GM18858 (cell line): ENCODE measurements around the gene SHFL.

Experiments
- ATAC-seq: cut with Tn5 transposase; IDR thresholded peaks from one replicate; pipeline ENCODE4 v1.9.1; 2021; ENCODE audit not compliant: unreplicated experiment

SHFL gene

GRCh38 chr19:10087296-10088061 lies 1.4 kb downstream of the SHFL start:
- ATAC-seq = no peak

DNA sequence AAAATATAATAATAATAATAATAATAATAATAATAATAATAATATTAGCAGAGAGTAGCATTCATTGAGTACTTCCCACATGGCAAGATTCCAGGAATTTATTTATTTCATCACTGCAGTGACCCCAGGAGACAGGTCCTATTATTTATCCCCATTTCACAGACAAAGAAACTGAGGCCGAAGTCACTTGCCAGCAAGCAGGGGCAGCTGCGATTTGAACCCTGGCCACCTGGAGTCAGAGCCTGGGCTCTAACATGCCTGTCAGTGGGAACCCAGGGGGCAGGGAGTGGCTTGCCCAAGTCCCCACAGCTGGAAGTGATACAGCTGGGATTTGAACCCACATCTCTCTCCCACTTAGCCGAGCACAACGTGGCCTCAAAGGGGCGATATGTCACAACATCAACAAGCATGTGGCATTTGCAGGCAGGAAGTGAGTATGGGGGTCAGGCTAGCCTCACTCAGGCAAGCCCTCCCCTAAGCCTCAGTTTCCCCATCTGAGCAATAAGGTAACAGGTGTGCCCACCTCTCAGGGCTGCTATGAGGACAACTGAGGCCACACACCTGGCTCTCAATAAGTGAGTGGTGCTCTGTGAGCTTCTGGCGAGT lies 2.9 kb downstream of the SHFL start:
- ATAC-seq = no peak

- no peak for ATAC-seq
These were observed 3.8 kb downstream of the SHFL start for GRCh38 chr19:10089801-10090375.

DNA sequence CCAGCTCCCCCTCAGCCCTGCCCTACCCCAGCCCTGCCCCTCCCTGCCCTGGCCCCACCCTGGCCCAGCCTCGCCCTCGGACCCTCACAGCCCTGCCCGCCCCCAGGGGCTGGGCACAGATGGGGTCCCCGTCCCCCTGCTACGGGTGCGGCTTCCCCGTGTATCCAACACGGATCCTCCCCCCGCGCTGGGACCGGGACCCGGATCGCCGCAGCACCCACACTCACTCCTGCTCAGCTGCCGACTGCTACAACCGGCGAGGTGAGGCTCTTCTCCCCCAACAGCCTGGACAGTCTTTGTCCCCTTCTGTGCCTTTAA lies 5.2 kb downstream of the SHFL start:
- no peak for ATAC-seq

DNA sequence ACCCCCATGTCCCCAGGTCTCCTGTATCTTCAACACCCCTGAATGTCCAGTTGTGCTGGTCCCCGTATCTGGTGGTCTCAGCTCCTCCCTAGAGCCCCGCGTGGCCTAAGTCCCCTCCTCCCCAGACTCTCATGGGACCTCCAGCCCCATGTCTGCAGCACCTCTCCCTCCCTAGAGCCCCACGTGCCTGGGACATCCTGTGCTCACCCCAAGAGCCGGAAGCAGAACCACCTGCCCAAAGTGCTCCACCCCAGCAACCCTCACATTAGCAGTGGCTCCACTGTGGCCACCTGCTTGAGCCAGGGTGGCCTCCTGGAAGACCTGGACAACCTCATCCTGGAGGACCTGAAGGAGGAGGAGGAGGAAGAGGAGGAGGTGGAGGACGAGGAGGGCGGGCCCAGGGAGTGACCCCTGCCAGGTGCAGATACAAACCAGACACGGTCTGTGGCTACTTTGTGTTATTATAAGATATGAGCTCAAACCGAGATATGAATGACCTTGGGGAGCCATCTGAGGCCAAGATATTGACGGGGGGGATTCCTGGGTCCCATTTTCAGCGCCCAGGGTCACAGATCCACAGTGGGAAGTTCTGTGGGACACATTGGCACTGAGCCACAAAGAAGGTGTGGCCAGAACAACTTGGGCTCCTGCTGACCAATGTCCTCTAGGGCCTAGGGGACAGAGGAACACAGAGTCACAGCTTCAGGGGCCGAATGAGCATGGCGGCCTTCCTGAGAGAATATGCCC lies 6.0 kb downstream of the SHFL start:
- ATAC-seq = no peak

- ATAC-seq = no peak
These were observed 6.7 kb downstream of the SHFL start for GRCh38 chr19:10092648-10093294.

- ATAC-seq = no peak
These were observed 7.4 kb downstream of the SHFL start for GRCh38 chr19:10093295-10094186.

DNA sequence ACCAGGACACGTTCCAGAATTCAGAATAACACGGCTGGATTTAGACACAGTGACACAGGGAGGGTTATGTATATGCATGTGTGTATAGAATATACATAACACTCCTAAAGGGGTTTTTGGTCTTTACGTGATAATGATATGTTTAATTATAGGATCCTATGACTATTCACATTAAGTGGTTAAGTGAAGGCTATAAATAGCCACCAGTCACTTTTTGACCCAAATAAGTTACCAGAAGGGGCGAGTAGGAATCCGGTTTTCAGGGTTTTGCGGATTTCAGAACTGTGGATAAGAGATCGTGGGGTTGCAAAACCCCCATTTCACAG lies 9.5 kb downstream of the SHFL start:
- no peak for ATAC-seq

DNA sequence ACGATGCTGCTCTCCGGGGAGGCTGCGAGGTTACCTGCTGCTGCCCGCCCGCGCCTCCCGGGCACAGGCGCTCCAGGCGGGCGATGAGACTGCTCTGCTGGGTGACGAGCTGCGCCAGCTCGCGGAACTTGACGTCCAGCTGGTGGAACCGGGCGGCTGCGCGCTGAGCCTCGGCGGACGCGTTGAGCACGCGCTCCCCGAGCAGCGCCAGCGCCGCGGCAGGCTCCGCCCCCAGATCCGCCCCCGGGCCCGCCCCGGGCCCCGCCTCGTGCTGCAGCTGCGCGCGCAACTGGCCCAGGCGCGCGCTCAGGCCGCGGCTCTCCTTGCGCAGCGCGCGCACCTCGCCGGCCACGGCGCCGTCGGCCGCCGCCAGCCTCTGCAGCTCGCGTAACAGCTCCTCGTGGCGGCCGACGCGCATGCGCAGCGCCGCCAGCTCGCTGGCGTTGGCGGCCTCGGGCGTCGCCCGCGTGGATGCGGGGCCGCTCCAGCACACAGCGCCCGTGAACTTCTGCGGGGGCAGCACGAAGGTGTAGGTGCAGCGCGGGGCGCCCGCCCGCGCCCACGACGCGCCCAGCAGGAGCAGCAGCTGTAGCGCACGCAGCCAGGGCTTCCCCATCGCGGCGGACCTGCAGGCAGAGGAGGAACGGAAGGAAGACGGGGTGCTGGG lies 10.0 kb downstream of the SHFL start:
- ATAC-seq = peak; percentile 49

GRCh38 chr19:10096615-10096963 lies 10.5 kb downstream of the SHFL start:
- ATAC-seq = no peak

- ATAC-seq = no peak
These were observed 14.2 kb downstream of the SHFL start for GRCh38 chr19:10100163-10100785.

GRCh38 chr19:10102787-10103236 lies 16.7 kb downstream of the SHFL start:
- no peak for ATAC-seq

DNA sequence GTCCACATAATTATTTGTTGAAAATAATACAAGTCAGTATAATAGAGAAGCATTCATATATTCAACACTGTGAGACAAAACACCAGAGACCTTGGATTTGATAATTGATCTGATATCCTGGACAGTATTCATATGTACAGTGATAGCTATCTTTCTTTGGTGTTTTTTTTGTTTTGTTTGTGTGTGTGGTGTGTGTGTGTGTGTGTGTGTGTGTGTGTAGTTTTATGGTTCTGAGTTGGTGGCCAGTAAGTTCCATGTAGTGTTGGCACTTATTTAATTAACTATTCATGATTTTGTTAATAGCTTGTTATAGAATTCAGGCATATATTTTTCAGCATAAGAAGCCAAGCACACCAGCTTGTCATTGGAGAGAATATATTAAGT lies 18.0 kb downstream of the SHFL start:
- ATAC-seq = no peak

DNA sequence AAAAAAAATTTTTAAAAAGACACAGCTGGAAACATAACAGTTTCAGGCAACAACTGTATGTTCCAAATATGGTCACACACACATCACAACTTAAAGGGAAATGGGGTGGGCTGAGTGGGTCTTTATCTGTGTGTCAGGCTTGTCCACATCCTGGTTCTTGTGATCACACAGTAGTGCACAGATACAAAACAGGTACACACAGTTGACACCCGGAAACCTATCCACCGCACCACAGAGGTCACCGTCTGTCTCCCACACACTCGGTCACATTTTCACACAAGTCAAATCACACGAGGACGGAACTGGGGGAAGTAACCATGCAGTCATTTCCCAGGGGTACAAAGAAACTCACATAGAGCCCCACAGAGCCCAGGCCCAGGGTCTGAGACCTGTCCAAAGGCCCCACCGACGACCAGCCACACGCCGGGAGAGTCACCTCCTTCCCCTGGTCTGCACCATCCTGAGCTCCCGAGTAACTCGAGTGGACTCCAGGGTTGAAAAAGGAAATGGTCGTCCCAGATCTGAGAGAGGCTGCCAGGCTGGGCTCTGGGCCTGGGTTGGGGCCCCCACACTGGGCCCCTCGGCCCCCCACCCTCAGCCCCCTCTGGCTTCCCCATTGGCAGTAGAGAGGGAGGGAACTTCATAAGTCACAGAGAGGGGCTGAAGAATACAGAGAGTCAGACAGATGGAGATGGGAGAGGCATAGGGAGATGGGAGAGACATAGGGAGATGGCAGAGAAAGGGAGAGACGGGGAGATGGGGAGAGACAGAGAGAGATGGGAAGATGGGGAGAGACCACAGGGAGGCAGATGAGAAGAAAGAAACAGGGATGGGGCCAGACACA lies 18.8 kb downstream of the SHFL start:
- peak; percentile 33 for ATAC-seq

DNA sequence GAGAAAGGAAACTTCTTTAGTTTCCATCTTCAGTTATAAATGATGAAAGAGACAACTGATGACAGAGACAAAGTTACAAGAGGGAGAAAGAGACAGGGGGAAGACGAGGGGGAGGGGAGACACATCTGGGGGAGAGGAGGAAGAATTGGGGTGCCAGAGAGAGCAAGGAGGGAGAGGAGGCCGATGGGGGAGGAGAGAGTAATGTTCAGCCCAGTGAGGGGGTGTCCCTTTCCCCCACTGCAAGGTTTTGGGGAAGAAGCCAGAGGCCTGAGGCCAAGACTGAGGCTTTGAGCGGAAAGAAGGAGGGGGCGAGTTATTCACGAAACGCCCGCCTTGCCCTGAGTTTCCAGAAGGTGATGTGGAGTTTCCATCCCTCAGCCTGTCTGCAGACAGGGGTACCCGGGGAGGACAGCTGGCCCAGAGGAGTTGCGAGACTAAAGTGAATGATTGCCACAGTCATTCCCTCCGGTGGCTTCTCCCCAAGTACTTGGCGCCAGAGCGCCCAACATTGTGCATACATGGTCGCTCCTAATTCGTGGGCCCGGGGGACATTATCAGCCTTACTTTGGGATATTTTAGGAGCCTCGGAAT lies 19.5 kb downstream of the SHFL start:
- no peak for ATAC-seq

DNA sequence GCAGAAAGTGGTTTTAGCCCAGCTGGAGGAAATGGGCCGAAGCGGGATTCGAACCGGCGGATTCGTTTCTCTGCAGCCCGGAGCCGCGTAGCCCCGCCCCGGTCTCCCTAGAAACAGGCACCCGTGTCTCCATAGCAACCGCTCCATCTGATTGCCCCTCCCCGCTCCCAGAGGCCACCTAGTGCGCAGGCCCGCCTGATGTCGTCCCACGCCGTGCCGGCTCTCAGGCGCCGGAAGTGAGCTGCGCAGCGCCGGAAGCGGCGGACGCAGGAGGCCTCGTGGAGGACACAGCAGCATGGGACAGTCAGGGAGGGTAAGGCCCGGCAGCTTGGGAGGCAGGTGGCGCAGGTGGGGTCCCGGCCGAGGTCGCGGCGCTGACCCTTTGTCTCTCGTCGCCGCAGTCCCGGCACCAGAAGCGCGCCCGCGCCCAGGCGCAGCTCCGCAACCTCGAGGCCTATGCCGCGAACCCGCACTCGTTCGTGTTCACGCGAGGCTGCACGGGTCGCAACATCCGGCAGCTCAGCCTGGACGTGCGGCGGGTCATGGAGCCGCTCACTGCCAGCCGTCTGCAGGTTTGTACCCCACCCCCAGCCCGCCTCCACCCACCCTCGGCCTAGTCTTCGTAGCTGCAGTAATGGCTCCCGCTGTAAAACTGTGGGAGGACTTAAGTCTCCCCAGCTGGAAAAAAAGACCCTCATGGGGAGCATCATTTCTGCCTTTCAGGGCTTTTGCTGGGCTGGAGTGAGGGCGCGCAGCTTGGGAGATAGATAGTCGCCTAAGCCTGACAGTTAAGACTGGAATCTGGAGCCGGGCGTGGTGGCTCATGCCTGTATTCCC lies 20.2 kb downstream of the SHFL start, which contains the start of gene PPAN:
Gene PPAN, plus strand, starts transcription at position 263 of the 837 bp plus-strand sequence. Its CDS starts 33 bp downstream, at position 296.
- peak; percentile 46 for ATAC-seq

DNA sequence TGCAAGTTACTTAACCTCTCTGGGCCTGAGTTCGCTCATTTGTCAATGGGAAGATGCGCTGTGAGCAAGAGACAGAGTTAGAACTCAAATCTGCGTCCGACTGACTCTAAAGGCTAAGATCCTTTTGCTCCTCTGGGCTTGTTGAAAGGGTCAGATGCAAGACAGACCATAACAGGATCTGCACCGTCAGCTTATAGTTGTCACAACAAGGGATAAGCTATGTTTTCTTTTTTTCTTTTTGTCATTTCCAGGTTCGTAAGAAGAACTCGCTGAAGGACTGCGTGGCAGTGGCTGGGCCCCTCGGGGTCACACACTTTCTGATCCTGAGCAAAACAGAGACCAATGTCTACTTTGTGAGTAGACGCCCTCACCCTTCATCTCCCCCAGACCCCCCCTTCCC lies 21.1 kb downstream of the SHFL start:
- ATAC-seq = no peak
